ENCODE measurements around the gene MRTFB.

The MRTFB gene

DNA sequence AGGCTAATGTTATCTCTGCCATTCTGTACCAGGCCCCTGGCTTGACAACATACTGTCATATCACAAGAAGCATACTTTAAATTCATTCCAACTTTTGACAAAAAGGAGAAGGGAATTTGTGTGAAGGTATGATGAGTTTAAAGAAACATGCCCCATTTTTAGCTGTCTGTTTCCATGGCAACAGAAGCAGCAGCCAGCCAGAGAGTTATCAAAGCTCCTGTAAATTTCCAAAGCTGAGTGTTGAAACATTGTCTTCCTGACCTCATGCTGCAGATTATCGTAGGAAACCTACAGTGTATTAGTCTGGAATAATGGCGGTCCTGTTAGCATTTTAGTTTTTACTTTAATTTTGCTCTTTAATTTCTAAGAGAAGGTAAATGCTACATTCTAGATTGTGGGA lies 124.9 kb downstream of the MRTFB start:
- Histone ChIP-seq H3K9me3 (replicated peaks; ENCODE audit: insufficient read depth, low read length) (no peaks in the 10 kb centered on the region), H3K27ac (ENCODE audit: low read length) (peak overlapping the region; percentile 18; the same call in 1 of the 2 replicates), H2AFZ (ENCODE audit: low read length) (0 out of 2 replicates have a peak overlapping the region, but pooled peaks have one; percentile 1), H3K4me3 (ENCODE audit: low read length) (no peak overlapping the region), H3F3A (ENCODE audit: insufficient read depth, low read length) (no peaks in the 10 kb centered on the region), H3K4me1 (ENCODE audit: low read length) (peaks cover 45% of the 10 kb centered on the region), H3K79me2 (ENCODE audit: low read length) (no peaks in the 10 kb centered on the region), H3K4me2 (ENCODE audit: low read depth, low read length) (peak overlapping the region; percentile 20; the same call in 1 of the 2 replicates), H3K36me3 (replicated peaks; ENCODE audit: insufficient read depth, low read length) (no peaks in the 10 kb centered on the region), H4K20me1 (ENCODE audit: insufficient read depth, low read length) (no peaks in the 10 kb centered on the region), H3K9ac (ENCODE audit: low read length) (no peak overlapping the region), H3K9me2 (replicated peaks; ENCODE audit: insufficient read depth, low read length) (no peaks in the 10 kb centered on the region), H3K27me3 (replicated peaks; ENCODE audit: insufficient read depth, low read length) (no peaks in the 10 kb centered on the region)
- DNase-seq = no peak
- TF ChIP-seq EZH2phosphoT487 (IDR thresholded peaks at IDR 0.05; ENCODE audit: low read length) = no peak
- TF ChIP-seq, protein P1, sequence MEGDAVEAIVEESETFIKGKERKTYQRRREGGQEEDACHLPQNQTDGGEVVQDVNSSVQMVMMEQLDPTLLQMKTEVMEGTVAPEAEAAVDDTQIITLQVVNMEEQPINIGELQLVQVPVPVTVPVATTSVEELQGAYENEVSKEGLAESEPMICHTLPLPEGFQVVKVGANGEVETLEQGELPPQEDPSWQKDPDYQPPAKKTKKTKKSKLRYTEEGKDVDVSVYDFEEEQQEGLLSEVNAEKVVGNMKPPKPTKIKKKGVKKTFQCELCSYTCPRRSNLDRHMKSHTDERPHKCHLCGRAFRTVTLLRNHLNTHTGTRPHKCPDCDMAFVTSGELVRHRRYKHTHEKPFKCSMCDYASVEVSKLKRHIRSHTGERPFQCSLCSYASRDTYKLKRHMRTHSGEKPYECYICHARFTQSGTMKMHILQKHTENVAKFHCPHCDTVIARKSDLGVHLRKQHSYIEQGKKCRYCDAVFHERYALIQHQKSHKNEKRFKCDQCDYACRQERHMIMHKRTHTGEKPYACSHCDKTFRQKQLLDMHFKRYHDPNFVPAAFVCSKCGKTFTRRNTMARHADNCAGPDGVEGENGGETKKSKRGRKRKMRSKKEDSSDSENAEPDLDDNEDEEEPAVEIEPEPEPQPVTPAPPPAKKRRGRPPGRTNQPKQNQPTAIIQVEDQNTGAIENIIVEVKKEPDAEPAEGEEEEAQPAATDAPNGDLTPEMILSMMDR (IDR thresholded peaks at IDR 0.05; ENCODE audit: low read length) = no peak
- TF ChIP-seq EZH2 (optimal IDR thresholded peaks at IDR 0.05; ENCODE audit: low read depth, low read length) = no peak

DNA sequence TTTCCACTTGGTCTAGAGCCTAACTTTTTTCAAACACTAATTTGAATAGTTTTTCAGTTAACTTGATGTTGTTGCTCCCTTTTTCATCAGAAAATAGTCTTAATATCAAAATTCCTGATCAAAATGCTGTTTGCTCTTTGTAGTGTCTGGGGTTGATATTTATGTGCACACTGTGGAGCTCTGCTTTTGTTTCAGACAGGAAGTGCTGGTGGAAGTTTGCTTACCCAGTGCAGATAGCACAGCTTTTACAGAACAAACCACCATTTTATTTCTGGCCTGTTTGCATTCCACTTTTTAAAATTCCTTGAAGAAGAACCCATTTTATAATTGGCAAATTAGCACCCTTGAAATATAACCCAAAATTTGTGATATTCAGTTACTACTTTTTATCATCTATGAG lies 125.4 kb downstream of the MRTFB start:
- Histone ChIP-seq H3K79me2 (ENCODE audit: low read length) (no peaks in the 10 kb centered on the region), H3K4me2 (ENCODE audit: low read depth, low read length) (peak overlapping the region; percentile 20; the same call in 1 of the 2 replicates), H4K20me1 (ENCODE audit: insufficient read depth, low read length) (no peaks in the 10 kb centered on the region), H3K27me3 (replicated peaks; ENCODE audit: insufficient read depth, low read length) (no peaks in the 10 kb centered on the region), H3K9me2 (replicated peaks; ENCODE audit: insufficient read depth, low read length) (no peaks in the 10 kb centered on the region), H2AFZ (ENCODE audit: low read length) (peak overlapping the region; percentile 1; the same call in 1 of the 2 replicates), H3K36me3 (replicated peaks; ENCODE audit: insufficient read depth, low read length) (no peaks in the 10 kb centered on the region), H3K4me1 (ENCODE audit: low read length) (peaks cover 45% of the 10 kb centered on the region), H3F3A (ENCODE audit: insufficient read depth, low read length) (no peaks in the 10 kb centered on the region), H3K27ac (ENCODE audit: low read length) (peak overlapping the region; percentile 18; the same call in 1 of the 2 replicates), H3K9me3 (replicated peaks; ENCODE audit: insufficient read depth, low read length) (no peaks in the 10 kb centered on the region), H3K9ac (ENCODE audit: low read length) (no peak overlapping the region), H3K4me3 (ENCODE audit: low read length) (no peak overlapping the region)
- DNase-seq = peak; percentile 64
- TF ChIP-seq EZH2 (optimal IDR thresholded peaks at IDR 0.05; ENCODE audit: low read depth, low read length) (no peak), EZH2phosphoT487 (IDR thresholded peaks at IDR 0.05; ENCODE audit: low read length) (no peak)
- TF ChIP-seq, protein P1 (IDR thresholded peaks at IDR 0.05; ENCODE audit: low read length) = no peak

DNA sequence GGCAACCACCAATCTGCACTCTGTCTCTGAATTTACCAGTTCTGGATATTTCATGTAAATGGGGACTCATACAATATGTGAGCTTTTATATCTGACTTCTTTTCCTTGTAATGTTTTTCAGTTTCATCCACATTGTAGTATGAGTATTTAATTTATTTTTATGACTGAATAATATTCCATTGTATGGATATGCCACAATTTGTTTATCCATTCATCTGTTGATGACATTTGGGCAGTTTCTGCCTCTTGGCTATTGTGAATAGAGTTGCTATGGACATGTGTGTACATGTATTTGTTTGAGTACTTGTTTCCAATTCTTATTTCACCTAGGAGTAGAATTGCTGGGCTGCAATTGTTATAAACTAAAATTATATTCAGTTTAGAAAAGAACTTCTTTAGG lies 126.9 kb downstream of the MRTFB start:
- peaks cover 43% of the 10 kb centered on the region for H3K4me1 ChIP-seq (ENCODE audit: low read length)
- H3K4me2 ChIP-seq (ENCODE audit: low read depth, low read length) = no peak overlapping the region
- H3K4me3 ChIP-seq (ENCODE audit: low read length) = no peak overlapping the region
- H3F3A ChIP-seq (ENCODE audit: insufficient read depth, low read length) = no peaks in the 10 kb centered on the region
- DNase-seq = no peak
- H3K9me3 ChIP-seq (replicated peaks; ENCODE audit: insufficient read depth, low read length) = no peaks in the 10 kb centered on the region
- H3K79me2 ChIP-seq (ENCODE audit: low read length) = no peaks in the 10 kb centered on the region
- H3K9me2 ChIP-seq (replicated peaks; ENCODE audit: insufficient read depth, low read length) = no peaks in the 10 kb centered on the region
- no peaks in the 10 kb centered on the region for H4K20me1 ChIP-seq (ENCODE audit: insufficient read depth, low read length)
- H3K36me3 ChIP-seq (replicated peaks; ENCODE audit: insufficient read depth, low read length) = no peaks in the 10 kb centered on the region
- TF ChIP-seq EZH2 (optimal IDR thresholded peaks at IDR 0.05; ENCODE audit: low read depth, low read length) = no peak
- H3K9ac ChIP-seq (ENCODE audit: low read length) = no peak overlapping the region
- no peaks in the 10 kb centered on the region for H3K27me3 ChIP-seq (replicated peaks; ENCODE audit: insufficient read depth, low read length)
- no peak overlapping the region for H3K27ac ChIP-seq (ENCODE audit: low read length)
- no peak overlapping the region for H2AFZ ChIP-seq (ENCODE audit: low read length)

DNA sequence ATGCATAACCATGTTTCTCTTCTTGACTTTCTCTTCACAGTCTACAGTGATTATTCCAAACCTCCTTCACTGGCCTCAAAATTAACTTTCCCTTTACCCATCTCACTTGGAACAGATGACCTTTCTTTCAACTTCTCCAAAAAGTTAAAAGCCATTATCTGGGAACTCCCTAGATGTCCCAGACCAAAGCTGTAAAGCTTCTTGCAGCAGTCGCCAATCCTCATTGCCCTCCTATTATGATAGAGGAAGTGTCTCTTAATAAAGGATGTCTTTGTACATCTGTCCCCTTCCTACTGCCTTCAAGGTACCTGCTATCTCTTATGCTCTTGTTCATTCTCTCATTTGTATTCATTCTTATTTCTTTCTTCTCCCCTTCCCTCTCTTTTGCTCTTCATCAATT lies 127.5 kb downstream of the MRTFB start:
- TF ChIP-seq EZH2phosphoT487 (IDR thresholded peaks at IDR 0.05; ENCODE audit: low read length) = no peak
- TF ChIP-seq, protein P1 (IDR thresholded peaks at IDR 0.05; ENCODE audit: low read length) = no peak
- no peak for TF ChIP-seq EZH2 (optimal IDR thresholded peaks at IDR 0.05; ENCODE audit: low read depth, low read length)
- no peak overlapping the region for H3K9ac ChIP-seq (ENCODE audit: low read length)
- no peaks in the 10 kb centered on the region for H3K79me2 ChIP-seq (ENCODE audit: low read length)
- H3K27ac ChIP-seq (ENCODE audit: low read length) = no peak overlapping the region
- H3K36me3 ChIP-seq (replicated peaks; ENCODE audit: insufficient read depth, low read length) = no peaks in the 10 kb centered on the region
- DNase-seq = no peak
- no peak overlapping the region for H3K4me2 ChIP-seq (ENCODE audit: low read depth, low read length)
- H4K20me1 ChIP-seq (ENCODE audit: insufficient read depth, low read length) = no peaks in the 10 kb centered on the region
- no peak overlapping the region for H2AFZ ChIP-seq (ENCODE audit: low read length)
- no peaks in the 10 kb centered on the region for H3K27me3 ChIP-seq (replicated peaks; ENCODE audit: insufficient read depth, low read length)
- peaks cover 42% of the 10 kb centered on the region for H3K4me1 ChIP-seq (ENCODE audit: low read length)
- no peaks in the 10 kb centered on the region for H3K9me3 ChIP-seq (replicated peaks; ENCODE audit: insufficient read depth, low read length)
- H3K9me2 ChIP-seq (replicated peaks; ENCODE audit: insufficient read depth, low read length) = no peaks in the 10 kb centered on the region
- H3K4me3 ChIP-seq (ENCODE audit: low read length) = no peak overlapping the region
- no peaks in the 10 kb centered on the region for H3F3A ChIP-seq (ENCODE audit: insufficient read depth, low read length)
